MM.1S (cell line): Measurements from ENCODE around the gene VAPB.

ENCODE experiments used
- EZH2 ChIP-seq: fragments of 300-600 bp; sonication (generic); optimal IDR thresholded peaks from 2 replicates; pipeline ENCODE3; 2017; ENCODE audit warnings: low read depth, mild to moderate bottlenecking, antibody characterized with exemption, low read length, mixed read lengths
- EZH2phosphoT487 ChIP-seq: fragments of 300-600 bp; sonication (generic); IDR thresholded peaks from 2 replicates; pipeline ENCODE4 v1.6.1; 2018; ENCODE audit warnings: antibody characterized with exemption, low read length
- TF ChIP-seq, protein P1 (sequence below): fragments of 300-600 bp; sonication (generic); IDR thresholded peaks from 2 replicates; pipeline ENCODE4 v1.5.1; 2016; ENCODE audit warnings: antibody characterized with exemption, low read length, mixed read lengths

DNA sequence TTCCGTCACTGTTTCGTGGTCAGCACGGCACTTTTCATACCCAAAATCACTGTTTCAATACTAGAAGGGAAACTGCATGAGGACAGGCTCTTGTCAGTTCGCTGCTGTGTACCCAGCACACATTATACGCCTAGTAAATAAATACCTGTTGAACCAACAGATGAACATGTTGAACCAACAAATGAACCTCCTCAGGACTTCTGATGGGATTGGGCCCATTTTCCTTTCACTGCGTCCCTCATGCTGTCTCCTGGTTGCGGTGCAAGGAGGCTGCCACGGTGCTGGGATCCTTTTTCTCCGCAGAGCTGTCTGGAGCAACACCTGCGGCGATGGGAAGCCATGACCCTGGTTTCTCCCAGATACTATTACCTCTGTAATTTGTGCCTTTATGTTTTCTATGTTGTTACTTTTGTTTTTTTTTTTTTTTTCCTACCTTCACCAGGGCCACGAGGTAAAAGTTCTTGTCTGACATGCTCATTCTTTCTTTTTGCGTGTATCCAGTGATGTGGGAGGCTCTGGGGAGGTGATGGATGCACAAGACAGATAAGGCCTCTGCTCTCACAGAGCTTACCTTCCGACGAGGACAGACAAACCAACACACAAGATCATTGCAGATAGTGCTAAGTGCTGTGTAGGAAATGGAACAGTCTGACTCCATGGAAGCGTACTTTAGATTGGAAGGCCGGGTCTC is 1.1 kb downstream of the VAPB start:
- TF ChIP-seq, protein P1, sequence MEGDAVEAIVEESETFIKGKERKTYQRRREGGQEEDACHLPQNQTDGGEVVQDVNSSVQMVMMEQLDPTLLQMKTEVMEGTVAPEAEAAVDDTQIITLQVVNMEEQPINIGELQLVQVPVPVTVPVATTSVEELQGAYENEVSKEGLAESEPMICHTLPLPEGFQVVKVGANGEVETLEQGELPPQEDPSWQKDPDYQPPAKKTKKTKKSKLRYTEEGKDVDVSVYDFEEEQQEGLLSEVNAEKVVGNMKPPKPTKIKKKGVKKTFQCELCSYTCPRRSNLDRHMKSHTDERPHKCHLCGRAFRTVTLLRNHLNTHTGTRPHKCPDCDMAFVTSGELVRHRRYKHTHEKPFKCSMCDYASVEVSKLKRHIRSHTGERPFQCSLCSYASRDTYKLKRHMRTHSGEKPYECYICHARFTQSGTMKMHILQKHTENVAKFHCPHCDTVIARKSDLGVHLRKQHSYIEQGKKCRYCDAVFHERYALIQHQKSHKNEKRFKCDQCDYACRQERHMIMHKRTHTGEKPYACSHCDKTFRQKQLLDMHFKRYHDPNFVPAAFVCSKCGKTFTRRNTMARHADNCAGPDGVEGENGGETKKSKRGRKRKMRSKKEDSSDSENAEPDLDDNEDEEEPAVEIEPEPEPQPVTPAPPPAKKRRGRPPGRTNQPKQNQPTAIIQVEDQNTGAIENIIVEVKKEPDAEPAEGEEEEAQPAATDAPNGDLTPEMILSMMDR, result no peak
- TF ChIP-seq EZH2 (no peak), EZH2phosphoT487 (no peak)
